Measurements from ENCODE around the gene ATP2B2. TPM values are rescaled to one million over a fixed set of nuclear protein-coding genes. Genes with fewer than 3 reads are reported as not detected.

ATP2B2 gene
- polyA plus RNA-seq, 5 donors: 0.03 to 0.24 (median 0.13) TPM; not detected in 1

- no peak for DNase-seq
Measured at GRCh38 chr3:10401990-10402761, 103.2 kb downstream of the ATP2B2 start.

- DNase-seq: no peak
Measured at GRCh38 chr3:10400749-10401495, 104.5 kb downstream of the ATP2B2 start.

GRCh38 chr3:10400050-10400748 is 105.2 kb downstream of the ATP2B2 start:
- no peak for DNase-seq

- DNase-seq: no peak
Measured at GRCh38 chr3:10399634-10400033, 105.8 kb downstream of the ATP2B2 start.

DNA sequence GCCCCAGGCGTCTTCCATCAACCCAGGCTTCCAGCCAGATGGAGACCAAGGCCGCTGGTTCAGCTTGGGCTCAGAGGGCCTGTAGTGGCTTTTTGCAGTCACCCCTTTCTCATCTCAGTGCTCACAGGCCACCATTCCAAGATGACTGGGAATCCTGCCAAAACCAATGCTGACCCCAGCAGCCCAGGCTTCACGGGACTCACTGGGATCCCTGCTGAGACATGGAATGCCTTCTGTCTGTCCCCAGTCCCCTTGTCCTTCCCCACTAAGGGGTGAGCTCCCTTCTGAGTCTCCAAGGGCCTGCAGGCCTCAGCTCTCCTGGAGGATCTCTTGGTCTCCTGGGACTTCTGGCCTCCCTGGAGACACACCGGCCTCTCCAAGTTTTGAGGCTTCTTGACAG is 107.0 kb downstream of the ATP2B2 start:
- DNase-seq: no peak

- no peak for DNase-seq
Measured at GRCh38 chr3:10397879-10398278, 107.5 kb downstream of the ATP2B2 start.

GRCh38 chr3:10396931-10397330 is 108.5 kb downstream of the ATP2B2 start:
- no peak for DNase-seq

- no peak for DNase-seq
Measured at GRCh38 chr3:10396083-10396482, 109.3 kb downstream of the ATP2B2 start.

DNA sequence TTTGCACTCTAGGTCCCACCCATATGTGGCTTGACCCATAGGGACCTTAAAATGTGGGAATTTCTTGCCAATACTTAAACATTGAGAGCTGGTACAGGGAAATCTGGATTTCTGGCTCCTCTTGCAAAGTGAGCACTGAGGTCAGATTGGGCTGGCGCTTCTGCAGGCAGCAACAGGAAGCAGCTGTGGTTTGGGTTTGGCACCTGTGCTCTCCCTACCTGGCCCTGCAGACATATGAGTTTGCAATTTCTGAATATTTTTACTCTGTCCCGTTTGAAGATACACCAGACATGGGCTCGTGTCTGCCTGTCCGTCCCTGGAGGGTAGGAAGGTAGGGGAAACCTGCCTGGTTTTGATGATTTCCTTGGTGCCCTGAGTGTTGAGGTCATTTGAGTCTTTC is 109.7 kb downstream of the ATP2B2 start:
- no peak for DNase-seq

- no peak for DNase-seq
Measured at GRCh38 chr3:10395196-10395595, 110.2 kb downstream of the ATP2B2 start.

GRCh38 chr3:10394491-10395025 is 110.8 kb downstream of the ATP2B2 start:
- DNase-seq: no peak

- no peak for DNase-seq
Measured at GRCh38 chr3:10393514-10393913, 111.9 kb downstream of the ATP2B2 start.

DNA sequence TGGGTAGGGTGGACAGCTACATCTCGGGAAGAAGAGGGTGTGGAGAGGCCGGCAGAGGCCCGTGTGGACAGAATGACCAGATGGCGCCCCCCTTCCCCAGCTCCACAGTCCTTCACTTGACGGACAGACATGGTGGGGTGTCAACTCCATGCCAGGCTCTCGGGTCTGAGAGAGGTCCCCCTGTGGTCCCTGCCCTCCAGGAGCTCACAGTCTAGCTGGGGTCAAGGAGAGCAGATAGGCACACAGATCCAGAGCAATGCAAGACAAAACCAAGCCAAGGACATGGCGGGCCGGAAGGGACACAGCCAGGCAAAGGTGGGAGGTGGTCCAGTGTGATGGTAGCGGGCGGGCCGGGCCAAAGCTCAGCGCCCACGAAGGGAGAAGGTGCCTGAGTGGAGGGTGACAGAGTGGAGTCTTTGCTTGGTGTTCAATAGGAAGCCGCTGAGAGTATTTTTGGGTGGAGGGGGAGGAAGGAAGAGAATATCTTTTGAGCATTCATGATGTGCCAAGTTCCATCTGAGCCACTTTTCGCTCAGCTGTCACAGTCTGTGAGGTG is 112.4 kb downstream of the ATP2B2 start:
- DNase-seq: no peak

- DNase-seq: no peak
Measured at GRCh38 chr3:10392244-10392643, 113.1 kb downstream of the ATP2B2 start.

- DNase-seq: no peak
Measured at GRCh38 chr3:10391391-10391790, 114.0 kb downstream of the ATP2B2 start.

- no peak for DNase-seq
Measured at GRCh38 chr3:10390641-10391373, 114.6 kb downstream of the ATP2B2 start.

- DNase-seq: no peak
Measured at GRCh38 chr3:10389995-10390394, 115.4 kb downstream of the ATP2B2 start.

GRCh38 chr3:10389339-10389738 is 116.0 kb downstream of the ATP2B2 start:
- DNase-seq: no peak

- no peak for DNase-seq
Measured at GRCh38 chr3:10387881-10388609, 117.3 kb downstream of the ATP2B2 start.

DNA sequence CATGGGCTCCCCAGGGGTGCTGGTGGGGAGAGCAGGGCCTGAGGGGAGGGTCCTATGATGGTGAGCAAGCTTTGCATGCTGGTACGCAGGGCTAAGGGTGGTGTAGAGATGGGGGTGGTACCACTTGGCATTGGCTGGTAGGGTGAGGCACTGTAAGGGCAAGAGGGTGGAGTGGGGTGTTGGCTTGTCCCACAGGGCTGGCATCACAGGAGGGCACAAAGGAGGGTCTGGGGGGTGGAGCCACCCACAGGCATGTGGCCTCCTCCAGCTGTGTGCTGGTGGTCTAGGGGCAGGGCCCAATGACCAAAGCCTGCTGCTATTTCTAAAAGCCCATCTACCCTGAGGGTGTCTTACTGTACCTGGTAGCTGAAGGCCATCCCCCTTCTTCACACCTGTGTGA is 119.3 kb downstream of the ATP2B2 start:
- DNase-seq: no peak
